Measurements from ENCODE around the gene SOX4.
"Not testable (repeated sequence)": the region's sequence is repeated elsewhere in the genome, so short reads cannot be mapped to it uniquely, and the experiment has no call there.

SOX4 gene

DNA sequence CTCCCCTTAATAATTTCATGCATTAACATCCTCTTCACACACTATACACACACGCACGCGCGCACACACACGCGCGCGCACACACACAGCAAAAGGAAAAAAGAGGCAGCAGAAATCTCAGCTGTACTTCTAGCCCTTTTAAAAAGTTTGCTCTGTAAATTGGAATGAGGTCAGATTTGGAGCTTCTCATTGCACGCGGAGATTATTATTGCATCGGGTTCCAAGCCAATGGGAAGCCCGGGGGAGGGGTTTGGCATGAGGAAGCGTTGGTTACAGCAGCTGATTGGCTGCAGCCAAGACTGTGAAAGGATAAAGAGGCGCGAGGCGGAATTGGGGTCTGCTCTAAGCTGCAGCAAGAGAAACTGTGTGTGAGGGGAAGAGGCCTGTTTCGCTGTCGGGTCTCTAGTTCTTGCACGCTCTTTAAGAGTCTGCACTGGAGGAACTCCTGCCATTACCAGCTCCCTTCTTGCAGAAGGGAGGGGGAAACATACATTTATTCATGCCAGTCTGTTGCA lies at the start of gene SOX4:
Gene SOX4 (plus strand): TSS at position 340 of the 515 bp plus-strand sequence. CDS start 784 bp downstream, outside the sequence.
- no peak for DNase-seq (ENCODE audit: low read depth)

DNA sequence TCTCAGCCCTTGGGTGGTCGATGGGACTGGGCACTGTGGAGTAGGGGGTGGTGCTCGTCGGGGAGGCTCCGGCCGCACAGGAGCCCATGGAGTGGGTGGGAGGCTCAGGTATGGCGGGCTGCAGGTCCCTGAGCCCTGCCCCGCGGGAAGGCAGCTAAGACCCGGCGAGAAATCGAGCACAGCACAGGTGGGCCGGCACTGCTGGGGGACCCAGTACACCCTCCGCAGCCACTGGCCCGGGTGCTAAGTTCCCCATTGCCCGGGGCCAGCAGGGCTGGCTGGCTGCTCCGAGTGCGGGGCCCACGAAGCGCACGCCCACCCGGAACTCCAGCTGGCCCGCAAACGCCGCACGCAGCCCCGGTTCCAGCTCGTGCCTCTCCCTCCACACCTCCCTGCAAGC lies 41.3 kb upstream of the SOX4 start:
- not testable (repeated sequence) for DNase-seq (ENCODE audit: low read depth)

- no peak for DNase-seq (ENCODE audit: low read depth)
Observed at GRCh38 chr6:21554286-21554685, 39.3 kb upstream of the SOX4 start.

DNA sequence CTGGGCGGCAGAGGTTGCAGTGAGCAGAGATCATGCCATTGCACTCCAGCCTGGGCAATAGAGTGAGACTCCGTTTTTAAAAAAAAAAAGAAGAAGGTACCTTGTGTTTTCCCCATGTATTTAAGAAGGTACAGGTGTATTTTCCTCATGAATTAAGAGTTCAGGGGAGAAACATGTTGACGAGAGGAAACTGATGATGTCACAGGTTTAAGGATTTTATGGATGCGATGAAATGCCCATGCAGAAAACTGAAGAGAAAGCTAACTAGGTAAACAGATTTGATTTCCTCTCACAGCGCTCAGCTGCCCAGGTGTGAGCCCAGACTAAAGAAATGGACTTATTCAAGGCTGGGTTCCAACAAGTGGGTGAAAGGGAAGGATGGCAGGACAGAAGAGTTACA lies 38.4 kb upstream of the SOX4 start:
- DNase-seq (ENCODE audit: low read depth) = no peak

GRCh38 chr6:21556511-21556910 lies 37.0 kb upstream of the SOX4 start:
- no peak for DNase-seq (ENCODE audit: low read depth)

DNA sequence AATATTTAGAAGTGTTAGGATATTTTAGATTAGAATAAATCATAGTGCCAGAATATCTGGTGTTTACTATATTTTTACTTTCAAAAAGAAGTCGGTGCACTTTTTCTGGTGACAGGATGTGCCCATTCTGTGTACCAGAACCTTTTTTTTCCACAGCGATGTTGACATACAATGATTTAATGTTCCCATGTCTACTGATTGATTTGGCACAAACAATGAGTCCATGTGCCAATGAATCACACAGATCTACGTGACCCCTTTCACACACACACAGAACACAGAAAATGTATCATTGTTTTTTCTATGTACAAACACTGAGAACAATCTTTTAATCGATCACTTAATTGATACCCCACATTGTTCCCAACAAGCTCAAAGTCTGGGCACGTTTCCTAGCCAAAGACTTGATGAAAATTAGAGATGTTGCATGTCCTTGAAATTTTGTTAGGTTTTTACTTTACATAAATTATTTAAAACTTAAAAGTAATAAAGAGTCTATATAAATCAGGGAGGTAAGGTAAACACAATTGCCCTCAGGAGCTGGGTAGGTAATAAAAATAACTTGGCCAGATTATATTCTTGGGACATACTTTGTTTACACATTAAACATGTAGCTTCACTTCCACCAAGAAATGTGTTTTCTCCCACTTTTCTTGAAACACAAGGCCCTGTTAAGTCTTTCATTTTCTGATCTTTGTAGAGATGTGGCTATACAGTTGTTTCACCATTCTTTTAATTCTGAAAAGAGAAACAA lies 36.4 kb upstream of the SOX4 start:
- DNase-seq (ENCODE audit: low read depth) = no peak

DNA sequence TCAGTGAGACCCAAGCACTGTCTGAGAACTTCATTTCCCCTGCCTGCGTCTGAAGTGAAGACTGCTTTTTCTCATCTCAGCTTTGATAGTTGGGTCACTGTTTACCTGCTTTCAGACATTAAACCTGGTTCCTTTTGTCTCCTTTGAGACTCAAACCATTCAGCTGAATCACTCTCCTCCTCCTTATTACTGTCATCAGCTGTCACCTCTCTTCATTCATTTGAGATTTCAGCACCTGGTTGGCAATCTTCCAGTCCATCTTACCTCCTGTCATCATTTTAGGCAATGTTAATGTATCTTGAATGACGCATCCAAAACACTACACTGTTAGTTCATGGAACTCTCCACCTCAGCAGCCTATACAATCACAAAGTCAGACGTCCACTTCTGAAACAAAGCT lies 34.3 kb upstream of the SOX4 start:
- DNase-seq (ENCODE audit: low read depth) = no peak

DNA sequence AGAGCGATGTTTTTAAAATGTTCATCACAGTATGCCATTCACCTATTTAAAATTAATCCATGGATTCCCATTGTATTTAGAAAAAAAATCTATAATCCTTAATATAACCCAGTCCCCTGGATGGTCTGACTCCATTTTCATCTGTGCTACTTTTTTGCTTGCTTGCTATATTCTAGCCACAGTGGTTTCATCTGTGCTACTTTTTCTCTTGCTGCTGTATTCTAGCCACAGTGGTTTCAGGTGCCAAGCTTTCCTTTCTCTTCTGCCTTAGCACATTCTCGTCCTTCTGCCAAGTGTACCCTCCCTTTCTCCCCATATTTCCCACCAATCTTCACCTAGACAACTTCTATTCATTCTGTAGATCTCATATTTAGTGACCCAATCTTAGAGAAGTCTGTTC lies 33.3 kb upstream of the SOX4 start:
- DNase-seq (ENCODE audit: low read depth) = no peak

GRCh38 chr6:21565431-21565830 lies 28.1 kb upstream of the SOX4 start:
- no peak for DNase-seq (ENCODE audit: low read depth)

DNA sequence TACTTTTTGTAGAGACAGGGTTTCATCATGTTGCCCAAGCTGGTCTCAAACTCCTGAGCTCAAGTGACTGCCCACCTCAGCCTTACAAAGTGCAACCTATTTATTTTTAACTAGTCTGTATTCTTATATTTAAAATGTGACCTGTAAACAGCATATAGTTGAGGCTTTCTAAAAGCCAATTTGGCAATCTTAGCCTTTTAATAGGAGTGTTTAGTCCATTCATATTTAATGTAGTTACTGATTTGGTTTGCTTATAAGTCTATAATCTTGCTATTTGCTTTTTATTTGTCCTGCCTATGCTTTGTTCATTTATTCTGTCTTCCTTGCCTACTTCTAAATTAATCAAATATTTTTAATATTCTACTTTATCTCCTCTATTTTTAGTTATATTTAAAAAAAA lies 15.0 kb upstream of the SOX4 start:
- DNase-seq (ENCODE audit: low read depth) = no peak

GRCh38 chr6:21582651-21583050 lies 10.9 kb upstream of the SOX4 start:
- no peak for DNase-seq (ENCODE audit: low read depth)

DNA sequence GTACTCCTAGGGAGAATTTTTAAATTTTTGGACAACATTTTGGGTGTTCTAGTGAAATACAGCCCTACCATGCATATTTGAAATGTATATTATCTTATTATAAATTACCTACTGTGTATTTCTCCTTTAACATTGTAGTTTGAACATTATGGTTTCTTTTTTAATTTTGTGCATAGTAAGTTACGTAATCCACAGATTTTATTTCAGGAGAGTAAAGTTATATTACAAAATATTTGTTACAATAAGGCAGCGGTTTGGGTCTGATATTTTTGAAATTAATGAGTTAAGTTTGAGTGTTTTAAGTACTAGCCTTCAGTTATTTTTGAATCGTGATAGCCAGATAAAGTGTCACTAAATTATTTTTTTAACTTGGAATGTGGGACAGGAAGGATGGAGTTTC lies 7.3 kb upstream of the SOX4 start:
- DNase-seq (ENCODE audit: low read depth) = no peak

- no peak for DNase-seq (ENCODE audit: low read depth)
Observed at GRCh38 chr6:21586740-21587178, 6.8 kb upstream of the SOX4 start.

- DNase-seq (ENCODE audit: low read depth) = no peak
Observed at GRCh38 chr6:21587179-21587960, 6.2 kb upstream of the SOX4 start.

- DNase-seq (ENCODE audit: low read depth) = no peak
Observed at GRCh38 chr6:21587961-21588480, 5.5 kb upstream of the SOX4 start.

DNA sequence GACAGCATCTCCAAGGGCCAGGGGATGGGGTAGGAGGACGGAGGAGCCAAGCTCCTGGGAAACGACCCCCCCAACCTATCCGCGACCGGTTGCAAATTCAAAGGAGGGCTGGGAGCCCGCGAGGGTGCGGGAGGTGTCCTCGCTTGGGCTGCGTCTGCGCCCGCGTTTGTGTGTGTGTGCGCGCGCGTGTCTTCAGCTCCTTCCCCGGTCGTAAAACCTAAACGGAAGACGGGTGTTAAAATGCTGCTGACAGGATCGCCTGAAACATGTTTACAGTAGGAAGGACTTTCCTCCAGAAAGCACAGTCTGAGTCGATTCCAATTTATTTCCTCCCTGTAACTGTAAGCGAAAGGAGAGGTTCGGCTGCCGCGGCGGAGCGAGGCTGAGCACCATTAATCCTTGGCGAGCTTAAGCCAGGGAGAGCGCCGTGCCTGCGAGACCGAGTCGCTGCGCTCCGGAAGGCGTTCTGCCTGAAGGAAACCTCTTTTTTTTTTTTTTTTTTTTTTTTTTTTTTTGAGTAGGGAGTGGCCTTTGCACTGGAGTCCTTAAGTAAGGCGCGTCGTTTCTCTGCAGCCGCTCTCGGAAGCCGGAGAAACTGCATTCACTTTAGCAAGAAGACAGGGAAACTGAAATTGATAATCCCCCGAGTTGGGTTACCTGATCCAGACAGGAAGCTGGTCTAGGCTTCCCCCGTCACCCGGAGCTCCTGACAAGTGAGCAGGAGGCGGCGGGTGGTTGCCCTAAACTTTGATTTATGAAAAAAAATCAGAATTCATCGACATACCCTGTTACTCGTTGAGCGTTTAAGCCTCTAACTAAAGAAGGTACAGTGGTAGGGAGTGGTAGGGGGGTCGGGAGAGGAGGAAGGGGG lies 4.8 kb upstream of the SOX4 start:
- no peak for DNase-seq (ENCODE audit: low read depth)

- peak; percentile 61 for DNase-seq (ENCODE audit: low read depth)
Observed at GRCh38 chr6:21589352-21590345, 3.9 kb upstream of the SOX4 start.

- no peak for DNase-seq (ENCODE audit: low read depth)
Observed at GRCh38 chr6:21590346-21590745, 3.2 kb upstream of the SOX4 start.

DNA sequence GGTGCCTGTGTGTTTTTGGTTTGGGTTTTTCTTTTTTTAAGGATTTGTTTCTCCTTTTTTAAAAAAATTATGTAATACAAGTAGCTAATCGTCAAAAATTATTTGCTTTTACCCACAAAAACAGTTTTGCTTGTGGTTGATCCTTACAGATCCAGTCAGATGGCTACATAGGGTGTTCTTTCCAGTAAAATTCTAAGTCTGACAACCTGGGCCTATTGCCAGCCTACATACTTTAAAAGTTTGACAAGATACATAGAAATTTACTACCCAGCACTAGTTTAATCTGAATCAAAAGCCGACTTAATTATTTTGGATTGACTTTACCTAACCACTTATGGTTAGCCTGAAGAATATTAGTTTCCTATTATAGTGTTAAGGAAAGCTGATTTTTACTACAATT lies 2.1 kb upstream of the SOX4 start:
- no peak for DNase-seq (ENCODE audit: low read depth)

- DNase-seq (ENCODE audit: low read depth) = no peak
Observed at GRCh38 chr6:21592953-21593352, 598 bp upstream of the SOX4 start.

- DNase-seq (ENCODE audit: low read depth) = no peak
Observed at GRCh38 chr6:21593927-21594415, 420 bp downstream of the SOX4 start.

Data from activated T-helper 9 cell treated with anti-CD3 and anti-CD28 coated beads, Interleukin-2, amount 50 U/mL, for 16 hours (primary cell).